Choroid plexus epithelial cell (primary cell): ENCODE data around the gene P2RY6.
A peak's percentile ranks its signal among the peaks of the same experiment; 100 is the strongest.

Experiments
- DNase-seq: peaks from one replicate; pipeline ENCODE4 v3.0.0-alpha.2; 2010; ENCODE audit warnings: low read depth
- H3K4me3 ChIP-seq: 2 replicates; pipeline ENCODE4 v1.5.1; 2011; ENCODE audit warnings: low read depth, mild to moderate bottlenecking, control low read depth, low read length, moderate library complexity
- TF ChIP-seq, protein P1 (sequence below): conservative IDR thresholded peaks from 2 replicates; pipeline ENCODE4 v1.5.1; 2011; ENCODE audit warnings: low read depth, mild to moderate bottlenecking, control low read depth, inconsistent platforms, low read length, moderate library complexity

P2RY6 gene

DNA sequence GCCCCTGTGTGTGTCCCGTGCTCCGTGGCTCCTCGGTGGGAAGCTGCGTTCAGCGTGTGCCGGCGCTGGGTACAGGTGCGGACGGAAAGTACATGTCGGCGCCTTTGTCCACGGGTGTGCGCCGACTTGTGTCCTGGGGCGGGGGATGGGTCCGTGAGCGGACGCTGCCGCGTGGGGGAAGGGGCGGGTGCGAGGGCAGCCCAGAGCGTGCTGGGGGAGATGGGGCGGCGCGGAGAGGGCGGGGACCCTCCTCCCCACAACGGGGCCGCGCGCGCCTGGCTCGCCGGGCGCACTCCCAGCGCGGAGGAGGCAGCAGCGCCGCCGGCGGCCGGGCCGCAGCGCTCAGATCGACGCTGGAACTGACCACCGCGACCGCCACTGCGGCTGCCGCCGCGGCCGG, 70.5 kb downstream of the P2RY6 start:
- TF ChIP-seq, protein P1, sequence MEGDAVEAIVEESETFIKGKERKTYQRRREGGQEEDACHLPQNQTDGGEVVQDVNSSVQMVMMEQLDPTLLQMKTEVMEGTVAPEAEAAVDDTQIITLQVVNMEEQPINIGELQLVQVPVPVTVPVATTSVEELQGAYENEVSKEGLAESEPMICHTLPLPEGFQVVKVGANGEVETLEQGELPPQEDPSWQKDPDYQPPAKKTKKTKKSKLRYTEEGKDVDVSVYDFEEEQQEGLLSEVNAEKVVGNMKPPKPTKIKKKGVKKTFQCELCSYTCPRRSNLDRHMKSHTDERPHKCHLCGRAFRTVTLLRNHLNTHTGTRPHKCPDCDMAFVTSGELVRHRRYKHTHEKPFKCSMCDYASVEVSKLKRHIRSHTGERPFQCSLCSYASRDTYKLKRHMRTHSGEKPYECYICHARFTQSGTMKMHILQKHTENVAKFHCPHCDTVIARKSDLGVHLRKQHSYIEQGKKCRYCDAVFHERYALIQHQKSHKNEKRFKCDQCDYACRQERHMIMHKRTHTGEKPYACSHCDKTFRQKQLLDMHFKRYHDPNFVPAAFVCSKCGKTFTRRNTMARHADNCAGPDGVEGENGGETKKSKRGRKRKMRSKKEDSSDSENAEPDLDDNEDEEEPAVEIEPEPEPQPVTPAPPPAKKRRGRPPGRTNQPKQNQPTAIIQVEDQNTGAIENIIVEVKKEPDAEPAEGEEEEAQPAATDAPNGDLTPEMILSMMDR: no peak
- DNase-seq: no peak
- H3K4me3 ChIP-seq: peak overlapping the region; percentile 24

DNA sequence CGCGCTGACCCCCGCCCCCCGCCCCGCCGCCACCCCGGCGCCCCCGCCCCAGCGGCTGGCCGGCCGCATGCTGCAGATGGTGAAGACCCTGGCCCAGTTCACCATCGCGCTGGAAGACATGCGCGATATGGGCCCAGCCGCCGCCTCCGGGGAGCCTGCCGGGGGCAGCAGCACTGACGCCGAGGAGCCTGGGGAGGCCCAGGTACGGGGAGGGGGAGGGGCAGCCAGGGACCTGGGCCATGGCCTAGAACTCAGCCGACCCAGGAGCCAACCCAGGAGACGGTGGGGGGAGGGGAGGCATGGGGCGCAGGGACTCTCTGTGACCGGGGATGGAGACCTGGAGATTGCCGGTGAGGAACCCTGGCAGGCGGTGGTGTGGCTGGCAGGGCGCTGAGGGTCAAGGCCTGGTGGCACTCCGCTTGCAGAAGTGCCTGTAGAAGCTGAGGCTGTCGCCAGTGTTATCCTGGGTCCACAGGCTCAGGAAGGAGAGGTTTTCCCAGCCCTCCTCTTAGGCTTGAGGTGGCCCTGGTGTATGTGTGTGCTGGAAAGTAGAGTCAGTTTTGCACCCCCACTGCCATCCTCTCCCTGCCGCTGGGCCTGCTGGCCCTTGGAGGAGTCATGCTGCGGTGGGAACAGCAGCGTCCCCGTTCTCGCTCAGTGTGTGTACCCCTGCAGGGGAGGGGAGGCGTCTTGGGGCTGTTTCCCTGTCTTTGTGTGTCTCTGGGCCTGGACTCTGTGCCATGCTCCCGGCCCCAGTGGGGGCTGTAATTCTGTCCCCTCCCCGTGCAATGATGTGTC, 71.1 kb downstream of the P2RY6 start:
- TF ChIP-seq, protein P1: no peak
- peak overlapping the region; percentile 17 for H3K4me3 ChIP-seq
- no peak for DNase-seq

DNA sequence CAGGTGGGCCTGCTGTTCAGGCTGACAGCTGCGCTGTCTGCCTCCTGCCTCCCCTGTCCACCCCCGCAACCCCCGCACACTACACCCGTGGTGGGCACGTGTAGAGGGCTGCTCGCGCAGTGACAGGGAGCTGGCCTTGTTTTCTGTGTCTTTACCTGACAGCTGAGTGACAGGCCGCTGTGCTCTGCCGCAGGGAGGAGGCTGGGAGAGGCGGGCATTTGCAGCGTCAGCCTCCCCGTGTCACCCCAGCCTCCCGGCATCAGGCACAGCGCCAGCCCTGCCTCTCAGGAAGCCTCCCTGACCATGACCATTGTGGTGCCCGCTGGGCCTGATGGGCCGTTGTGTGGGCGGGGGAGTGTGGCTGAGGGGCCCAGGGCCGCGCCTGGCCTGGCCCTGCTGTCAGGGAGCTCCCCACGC, 72.1 kb downstream of the P2RY6 start:
- TF ChIP-seq, protein P1: no peak
- DNase-seq: no peak

DNA sequence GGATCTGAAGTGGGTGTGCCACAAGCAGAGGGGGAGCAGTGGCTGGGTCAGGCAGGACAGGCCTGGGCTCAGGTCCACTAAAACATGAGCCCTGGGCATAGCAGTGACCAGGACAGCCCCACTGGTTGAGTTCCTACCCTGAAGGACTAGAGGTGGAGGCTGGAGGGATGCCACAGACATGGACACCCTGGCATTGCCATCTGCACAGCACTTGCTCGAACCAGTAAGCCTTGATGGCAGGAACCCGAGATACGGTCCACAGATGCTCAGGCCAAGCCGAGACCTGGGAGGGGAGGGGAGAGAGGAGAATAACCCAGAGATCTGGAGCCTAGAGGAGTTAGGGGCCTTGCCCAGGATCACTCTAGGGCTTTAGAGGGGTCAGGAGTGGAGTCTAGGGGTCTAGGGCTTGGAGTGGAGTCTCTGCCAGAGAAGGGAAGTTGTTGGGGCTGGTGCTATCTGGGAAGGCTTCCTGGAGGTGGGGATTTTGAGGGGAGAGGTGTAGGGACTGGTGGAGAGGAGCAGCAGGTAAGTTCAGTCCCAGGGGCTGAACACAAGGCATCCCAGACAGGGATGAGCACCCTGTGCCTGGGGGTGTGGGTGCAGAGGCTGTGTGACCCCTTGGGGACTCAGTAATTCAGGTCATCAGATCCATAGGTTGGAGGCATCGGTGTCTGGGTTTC, 73.5 kb downstream of the P2RY6 start:
- DNase-seq: no peak
- TF ChIP-seq, protein P1: no peak

More for the DNA sequence above, 72.1 kb downstream of the P2RY6 start:
- H3K4me3 ChIP-seq: no peak overlapping the region

DNA sequence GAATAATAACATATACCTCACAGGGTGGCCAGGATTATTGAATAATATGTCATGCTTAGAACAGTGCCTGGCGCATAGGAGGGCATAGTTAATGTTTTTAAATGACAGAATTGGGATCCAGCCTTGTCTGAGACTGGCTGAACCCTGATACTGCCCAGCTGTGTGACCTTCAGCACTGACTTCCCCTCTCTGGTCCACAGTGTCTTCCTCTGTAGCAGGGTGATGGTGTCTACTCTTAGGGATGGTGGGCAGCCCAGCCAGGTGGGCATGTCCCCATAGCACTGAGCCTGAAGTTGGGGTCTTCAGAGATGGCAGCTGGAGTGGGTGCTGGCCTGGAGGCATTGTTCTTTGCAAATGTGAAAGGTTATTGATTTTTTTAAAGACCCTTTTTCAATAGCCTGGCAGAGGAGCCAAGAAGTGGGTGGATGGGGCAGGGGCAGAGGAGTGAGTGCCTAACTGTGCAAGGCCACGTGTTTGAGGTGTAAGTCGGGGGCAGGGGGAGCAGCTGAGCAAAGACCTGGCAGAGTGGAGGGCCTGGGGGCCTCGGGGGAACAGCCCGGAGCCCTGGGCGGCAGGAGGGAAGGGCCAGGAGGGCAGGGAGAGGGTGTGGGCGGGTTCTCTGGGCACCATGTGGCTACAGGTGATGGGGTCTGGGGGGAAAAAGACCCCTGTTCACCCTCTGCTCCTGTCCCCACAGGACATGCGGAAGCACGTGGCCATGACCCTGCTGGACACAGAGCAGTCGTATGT, 74.2 kb downstream of the P2RY6 start:
- TF ChIP-seq, protein P1: no peak
- no peak overlapping the region for H3K4me3 ChIP-seq
- DNase-seq: no peak

More for the DNA sequence above, 73.5 kb downstream of the P2RY6 start:
- no peak overlapping the region for H3K4me3 ChIP-seq

DNA sequence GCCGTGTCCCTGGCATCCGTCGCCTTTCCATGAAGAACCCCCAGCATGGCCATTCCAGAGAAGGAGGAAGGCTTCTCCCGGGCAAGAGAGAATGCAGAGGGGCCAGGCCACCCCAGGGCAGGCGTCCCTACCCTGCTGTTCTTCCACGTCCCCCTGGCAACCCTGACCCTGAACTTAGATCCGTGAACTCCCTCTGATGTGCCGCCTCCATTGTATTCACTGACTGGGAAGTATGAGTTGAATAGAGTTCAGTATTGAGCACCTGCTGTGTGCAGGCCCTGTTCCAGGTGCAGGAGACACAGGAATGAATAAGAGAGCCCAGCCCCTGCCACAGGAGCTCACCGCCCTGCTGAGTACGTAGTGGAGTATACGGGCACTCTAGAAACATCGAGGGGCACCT, 74.9 kb downstream of the P2RY6 start:
- no peak for DNase-seq
- no peak overlapping the region for H3K4me3 ChIP-seq
- TF ChIP-seq, protein P1: no peak
